ENCODE data around the gene PEX5L. TPM values are rescaled to one million over a fixed set of nuclear protein-coding genes. Genes with fewer than 3 reads are reported as not detected.

Gene PEX5L
- total RNA-seq, 1 experiment from 2014 or later = 3.2 TPM

DNA sequence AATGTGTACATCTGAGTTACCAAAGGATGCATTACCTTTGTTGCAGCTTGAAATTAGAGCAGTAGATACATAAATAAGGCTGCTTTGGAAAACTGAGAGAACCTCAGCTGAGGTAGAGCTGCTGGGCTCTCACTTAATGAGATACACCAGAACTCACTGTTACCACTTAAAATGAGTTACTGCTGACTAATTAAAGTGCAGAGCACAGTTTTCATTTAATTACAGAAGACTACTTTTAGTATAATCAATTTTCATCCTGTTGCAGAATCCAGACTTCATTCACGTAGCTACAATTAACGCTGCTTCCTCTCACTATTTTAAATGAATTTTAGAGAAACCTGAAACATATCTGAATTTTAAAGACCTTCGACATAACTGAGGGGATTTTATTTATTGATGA lies 214.4 kb downstream of the PEX5L start (continued):
- TF ChIP-seq, protein P1, sequence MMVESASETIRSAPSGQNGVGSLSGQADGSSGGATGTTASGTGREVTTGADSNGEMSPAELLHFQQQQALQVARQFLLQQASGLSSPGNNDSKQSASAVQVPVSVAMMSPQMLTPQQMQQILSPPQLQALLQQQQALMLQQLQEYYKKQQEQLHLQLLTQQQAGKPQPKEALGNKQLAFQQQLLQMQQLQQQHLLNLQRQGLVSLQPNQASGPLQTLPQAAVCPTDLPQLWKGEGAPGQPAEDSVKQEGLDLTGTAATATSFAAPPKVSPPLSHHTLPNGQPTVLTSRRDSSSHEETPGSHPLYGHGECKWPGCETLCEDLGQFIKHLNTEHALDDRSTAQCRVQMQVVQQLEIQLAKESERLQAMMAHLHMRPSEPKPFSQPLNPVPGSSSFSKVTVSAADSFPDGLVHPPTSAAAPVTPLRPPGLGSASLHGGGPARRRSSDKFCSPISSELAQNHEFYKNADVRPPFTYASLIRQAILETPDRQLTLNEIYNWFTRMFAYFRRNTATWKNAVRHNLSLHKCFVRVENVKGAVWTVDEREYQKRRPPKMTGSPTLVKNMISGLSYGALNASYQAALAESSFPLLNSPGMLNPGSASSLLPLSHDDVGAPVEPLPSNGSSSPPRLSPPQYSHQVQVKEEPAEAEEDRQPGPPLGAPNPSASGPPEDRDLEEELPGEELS (CRISPR knock-in tag; IDR thresholded peaks at IDR 0.05) = no peak
- TF ChIP-seq ZNF138 (CRISPR knock-in tag; conservative IDR thresholded peaks at IDR 0.05) (no peak), NR1H2 (CRISPR knock-in tag; IDR thresholded peaks at IDR 0.05) (no peak), ZNF317 (CRISPR knock-in tag; IDR thresholded peaks at IDR 0.05; ENCODE audit: borderline replicate concordance, low read depth) (no peak), ZNF423 (CRISPR knock-in tag; IDR thresholded peaks at IDR 0.05) (no peak), ZNF396 (CRISPR knock-in tag; IDR thresholded peaks at IDR 0.05; ENCODE audit: borderline replicate concordance) (no peak)
- TF ChIP-seq, protein P2, sequence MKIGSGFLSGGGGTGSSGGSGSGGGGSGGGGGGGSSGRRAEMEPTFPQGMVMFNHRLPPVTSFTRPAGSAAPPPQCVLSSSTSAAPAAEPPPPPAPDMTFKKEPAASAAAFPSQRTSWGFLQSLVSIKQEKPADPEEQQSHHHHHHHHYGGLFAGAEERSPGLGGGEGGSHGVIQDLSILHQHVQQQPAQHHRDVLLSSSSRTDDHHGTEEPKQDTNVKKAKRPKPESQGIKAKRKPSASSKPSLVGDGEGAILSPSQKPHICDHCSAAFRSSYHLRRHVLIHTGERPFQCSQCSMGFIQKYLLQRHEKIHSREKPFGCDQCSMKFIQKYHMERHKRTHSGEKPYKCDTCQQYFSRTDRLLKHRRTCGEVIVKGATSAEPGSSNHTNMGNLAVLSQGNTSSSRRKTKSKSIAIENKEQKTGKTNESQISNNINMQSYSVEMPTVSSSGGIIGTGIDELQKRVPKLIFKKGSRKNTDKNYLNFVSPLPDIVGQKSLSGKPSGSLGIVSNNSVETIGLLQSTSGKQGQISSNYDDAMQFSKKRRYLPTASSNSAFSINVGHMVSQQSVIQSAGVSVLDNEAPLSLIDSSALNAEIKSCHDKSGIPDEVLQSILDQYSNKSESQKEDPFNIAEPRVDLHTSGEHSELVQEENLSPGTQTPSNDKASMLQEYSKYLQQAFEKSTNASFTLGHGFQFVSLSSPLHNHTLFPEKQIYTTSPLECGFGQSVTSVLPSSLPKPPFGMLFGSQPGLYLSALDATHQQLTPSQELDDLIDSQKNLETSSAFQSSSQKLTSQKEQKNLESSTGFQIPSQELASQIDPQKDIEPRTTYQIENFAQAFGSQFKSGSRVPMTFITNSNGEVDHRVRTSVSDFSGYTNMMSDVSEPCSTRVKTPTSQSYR (CRISPR knock-in tag; IDR thresholded peaks at IDR 0.05) = no peak

DNA sequence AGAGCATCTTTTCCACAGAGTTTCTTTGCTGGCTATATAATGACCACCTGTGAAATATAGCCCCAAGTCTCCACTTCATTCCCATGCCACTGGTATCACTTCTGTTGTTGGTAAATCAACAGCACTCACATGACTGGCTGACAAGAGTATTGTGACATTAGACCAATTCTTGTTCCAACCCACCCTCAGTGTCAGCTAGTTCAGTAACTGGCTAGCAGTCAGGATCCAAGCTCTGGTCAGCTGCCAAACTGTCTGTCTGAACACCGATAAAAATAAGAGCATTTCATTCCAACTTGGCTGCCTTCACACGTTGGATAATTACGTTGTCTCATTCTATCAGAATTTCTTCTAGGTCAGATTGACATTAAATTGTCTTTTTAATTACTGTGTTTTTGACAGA lies 217.4 kb downstream of the PEX5L start:
- POLR2A ChIA-PET = no interaction called here
- ATAC-seq (no peak), DNase-seq (ENCODE audit: low spot score) (no peak)
- Mint-ChIP-seq H3K4me1 (no peaks in the 10 kb centered on the region), H3K27me3 (ENCODE audit: low read depth) (no peaks in the 10 kb centered on the region), H3K9me3 (no peaks in the 10 kb centered on the region; the same call in 1 of the 2 replicates), H3K4me3 (no peak overlapping the region), H3K27ac (no peak overlapping the region), H3K36me3 (no peaks in the 10 kb centered on the region)
- CTCF ChIA-PET = interaction anchor here (1.0 kb wide), 1 partner anchor 33 kb away, joined by 3 read pairs; no protein-coding TSS in a partner anchor
- TF ChIP-seq TEAD4 (CRISPR knock-in tag; IDR thresholded peaks at IDR 0.05) (no peak), NR2C2 (CRISPR knock-in tag; IDR thresholded peaks at IDR 0.05) (no peak), ZNF396 (CRISPR knock-in tag; IDR thresholded peaks at IDR 0.05; ENCODE audit: borderline replicate concordance) (no peak), NFE2L1 (CRISPR knock-in tag; IDR thresholded peaks at IDR 0.05) (no peak), SP1 (CRISPR knock-in tag; conservative IDR thresholded peaks at IDR 0.05) (no peak)
- TF ChIP-seq, protein P3, sequence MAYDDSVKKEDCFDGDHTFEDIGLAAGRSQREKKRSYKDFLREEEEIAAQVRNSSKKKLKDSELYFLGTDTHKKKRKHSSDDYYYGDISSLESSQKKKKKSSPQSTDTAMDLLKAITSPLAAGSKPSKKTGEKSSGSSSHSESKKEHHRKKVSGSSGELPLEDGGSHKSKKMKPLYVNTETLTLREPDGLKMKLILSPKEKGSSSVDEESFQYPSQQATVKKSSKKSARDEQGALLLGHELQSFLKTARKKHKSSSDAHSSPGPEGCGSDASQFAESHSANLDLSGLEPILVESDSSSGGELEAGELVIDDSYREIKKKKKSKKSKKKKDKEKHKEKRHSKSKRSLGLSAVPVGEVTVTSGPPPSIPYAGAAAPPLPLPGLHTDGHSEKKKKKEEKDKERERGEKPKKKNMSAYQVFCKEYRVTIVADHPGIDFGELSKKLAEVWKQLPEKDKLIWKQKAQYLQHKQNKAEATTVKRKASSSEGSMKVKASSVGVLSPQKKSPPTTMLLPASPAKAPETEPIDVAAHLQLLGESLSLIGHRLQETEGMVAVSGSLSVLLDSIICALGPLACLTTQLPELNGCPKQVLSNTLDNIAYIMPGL (CRISPR knock-in tag; IDR thresholded peaks at IDR 0.05) = no peak
- TF ChIP-seq, protein P4, sequence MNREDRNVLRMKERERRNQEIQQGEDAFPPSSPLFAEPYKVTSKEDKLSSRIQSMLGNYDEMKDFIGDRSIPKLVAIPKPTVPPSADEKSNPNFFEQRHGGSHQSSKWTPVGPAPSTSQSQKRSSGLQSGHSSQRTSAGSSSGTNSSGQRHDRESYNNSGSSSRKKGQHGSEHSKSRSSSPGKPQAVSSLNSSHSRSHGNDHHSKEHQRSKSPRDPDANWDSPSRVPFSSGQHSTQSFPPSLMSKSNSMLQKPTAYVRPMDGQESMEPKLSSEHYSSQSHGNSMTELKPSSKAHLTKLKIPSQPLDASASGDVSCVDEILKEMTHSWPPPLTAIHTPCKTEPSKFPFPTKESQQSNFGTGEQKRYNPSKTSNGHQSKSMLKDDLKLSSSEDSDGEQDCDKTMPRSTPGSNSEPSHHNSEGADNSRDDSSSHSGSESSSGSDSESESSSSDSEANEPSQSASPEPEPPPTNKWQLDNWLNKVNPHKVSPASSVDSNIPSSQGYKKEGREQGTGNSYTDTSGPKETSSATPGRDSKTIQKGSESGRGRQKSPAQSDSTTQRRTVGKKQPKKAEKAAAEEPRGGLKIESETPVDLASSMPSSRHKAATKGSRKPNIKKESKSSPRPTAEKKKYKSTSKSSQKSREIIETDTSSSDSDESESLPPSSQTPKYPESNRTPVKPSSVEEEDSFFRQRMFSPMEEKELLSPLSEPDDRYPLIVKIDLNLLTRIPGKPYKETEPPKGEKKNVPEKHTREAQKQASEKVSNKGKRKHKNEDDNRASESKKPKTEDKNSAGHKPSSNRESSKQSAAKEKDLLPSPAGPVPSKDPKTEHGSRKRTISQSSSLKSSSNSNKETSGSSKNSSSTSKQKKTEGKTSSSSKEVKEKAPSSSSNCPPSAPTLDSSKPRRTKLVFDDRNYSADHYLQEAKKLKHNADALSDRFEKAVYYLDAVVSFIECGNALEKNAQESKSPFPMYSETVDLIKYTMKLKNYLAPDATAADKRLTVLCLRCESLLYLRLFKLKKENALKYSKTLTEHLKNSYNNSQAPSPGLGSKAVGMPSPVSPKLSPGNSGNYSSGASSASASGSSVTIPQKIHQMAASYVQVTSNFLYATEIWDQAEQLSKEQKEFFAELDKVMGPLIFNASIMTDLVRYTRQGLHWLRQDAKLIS (CRISPR knock-in tag; IDR thresholded peaks at IDR 0.05; ENCODE audit: borderline replicate concordance) = no peak
- TF ChIP-seq, protein P5, sequence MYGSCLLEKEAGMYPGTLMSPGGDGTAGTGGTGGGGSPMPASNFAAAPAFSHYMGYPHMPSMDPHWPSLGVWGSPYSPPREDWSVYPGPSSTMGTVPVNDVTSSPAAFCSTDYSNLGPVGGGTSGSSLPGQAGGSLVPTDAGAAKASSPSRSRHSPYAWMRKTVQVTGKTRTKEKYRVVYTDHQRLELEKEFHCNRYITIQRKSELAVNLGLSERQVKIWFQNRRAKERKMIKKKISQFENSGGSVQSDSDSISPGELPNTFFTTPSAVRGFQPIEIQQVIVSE (CRISPR knock-in tag; IDR thresholded peaks at IDR 0.05; ENCODE audit: borderline replicate concordance) = no peak
- TF ChIP-seq, protein P6, sequence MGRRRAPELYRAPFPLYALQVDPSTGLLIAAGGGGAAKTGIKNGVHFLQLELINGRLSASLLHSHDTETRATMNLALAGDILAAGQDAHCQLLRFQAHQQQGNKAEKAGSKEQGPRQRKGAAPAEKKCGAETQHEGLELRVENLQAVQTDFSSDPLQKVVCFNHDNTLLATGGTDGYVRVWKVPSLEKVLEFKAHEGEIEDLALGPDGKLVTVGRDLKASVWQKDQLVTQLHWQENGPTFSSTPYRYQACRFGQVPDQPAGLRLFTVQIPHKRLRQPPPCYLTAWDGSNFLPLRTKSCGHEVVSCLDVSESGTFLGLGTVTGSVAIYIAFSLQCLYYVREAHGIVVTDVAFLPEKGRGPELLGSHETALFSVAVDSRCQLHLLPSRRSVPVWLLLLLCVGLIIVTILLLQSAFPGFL (CRISPR knock-in tag; IDR thresholded peaks at IDR 0.05; ENCODE audit: borderline replicate concordance) = no peak
- TF ChIP-seq, protein P7, sequence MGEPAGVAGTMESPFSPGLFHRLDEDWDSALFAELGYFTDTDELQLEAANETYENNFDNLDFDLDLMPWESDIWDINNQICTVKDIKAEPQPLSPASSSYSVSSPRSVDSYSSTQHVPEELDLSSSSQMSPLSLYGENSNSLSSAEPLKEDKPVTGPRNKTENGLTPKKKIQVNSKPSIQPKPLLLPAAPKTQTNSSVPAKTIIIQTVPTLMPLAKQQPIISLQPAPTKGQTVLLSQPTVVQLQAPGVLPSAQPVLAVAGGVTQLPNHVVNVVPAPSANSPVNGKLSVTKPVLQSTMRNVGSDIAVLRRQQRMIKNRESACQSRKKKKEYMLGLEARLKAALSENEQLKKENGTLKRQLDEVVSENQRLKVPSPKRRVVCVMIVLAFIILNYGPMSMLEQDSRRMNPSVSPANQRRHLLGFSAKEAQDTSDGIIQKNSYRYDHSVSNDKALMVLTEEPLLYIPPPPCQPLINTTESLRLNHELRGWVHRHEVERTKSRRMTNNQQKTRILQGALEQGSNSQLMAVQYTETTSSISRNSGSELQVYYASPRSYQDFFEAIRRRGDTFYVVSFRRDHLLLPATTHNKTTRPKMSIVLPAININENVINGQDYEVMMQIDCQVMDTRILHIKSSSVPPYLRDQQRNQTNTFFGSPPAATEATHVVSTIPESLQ (CRISPR knock-in tag; IDR thresholded peaks at IDR 0.05) = no peak
- TF ChIP-seq, protein P8, sequence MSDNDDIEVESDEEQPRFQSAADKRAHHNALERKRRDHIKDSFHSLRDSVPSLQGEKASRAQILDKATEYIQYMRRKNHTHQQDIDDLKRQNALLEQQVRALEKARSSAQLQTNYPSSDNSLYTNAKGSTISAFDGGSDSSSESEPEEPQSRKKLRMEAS (CRISPR knock-in tag; IDR thresholded peaks at IDR 0.05) = no peak
- TF ChIP-seq, protein P9, sequence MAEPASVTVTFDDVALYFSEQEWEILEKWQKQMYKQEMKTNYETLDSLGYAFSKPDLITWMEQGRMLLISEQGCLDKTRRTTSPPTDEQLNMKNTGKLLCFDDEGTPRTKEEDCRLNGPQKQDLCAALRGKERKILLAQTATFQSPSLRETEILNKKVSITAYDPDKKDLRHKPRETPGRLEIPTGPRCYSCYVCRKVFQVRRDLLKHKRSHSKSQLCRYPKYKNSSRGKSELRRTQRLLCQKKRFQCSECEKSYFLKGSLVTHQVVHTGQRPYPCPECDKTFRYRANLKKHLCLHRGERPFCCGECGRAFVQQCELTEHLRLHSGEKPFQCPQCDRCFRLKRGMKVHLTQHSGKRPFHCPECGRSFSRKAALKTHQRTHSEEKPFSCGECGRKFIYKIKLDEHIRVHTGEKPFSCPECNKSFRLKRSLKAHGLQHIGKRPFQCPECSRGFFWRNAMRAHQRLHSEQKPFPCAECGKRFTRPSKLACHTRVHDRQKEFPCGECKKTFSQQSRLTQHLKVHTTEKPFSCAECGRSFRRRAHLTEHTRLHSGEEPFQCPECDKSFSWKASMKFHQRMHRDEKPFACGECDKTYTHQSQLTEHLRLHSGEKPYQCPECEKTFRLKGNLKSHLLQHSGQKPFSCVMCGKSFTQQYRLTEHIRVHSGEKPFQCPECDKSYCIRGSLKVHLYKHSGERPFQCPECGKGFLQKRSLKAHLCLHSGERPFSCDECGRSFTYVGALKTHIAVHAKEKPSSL (CRISPR knock-in tag; conservative IDR thresholded peaks at IDR 0.05) = no peak

Measured in WTC11 (cell line).